T-helper 2 cell treated with Interferon-gamma antibody and Interleukin-4, amounts not matched to agents 5 μg/mL and 100 μg/mL, for 36 hours (primary cell): ENCODE results near the gene TMC2.
"Not testable (repeated sequence)": the region's sequence is repeated elsewhere in the genome, so short reads cannot be mapped to it uniquely, and the experiment has no call there.

Source experiments
- DNase-seq: peaks from one replicate; pipeline ENCODE4 v3.0.0; 2021; ENCODE audit warnings: low spot score
- H3K27ac Mint-ChIP-seq: one replicate; pipeline ENCODE4 v1.8.0; 2021; ENCODE audit warnings: mild to moderate bottlenecking, mixed read lengths
- H3K27me3 Mint-ChIP-seq: one replicate; pipeline ENCODE4 v1.8.0; 2021; ENCODE audit warnings: low read depth, mixed read lengths
- H3K36me3 Mint-ChIP-seq: one replicate; pipeline ENCODE4 v1.8.0; 2021; ENCODE audit warnings: low read depth, mixed read lengths
- H3K4me1 Mint-ChIP-seq: one replicate; pipeline ENCODE4 v1.8.0; 2021; ENCODE audit warnings: low read depth, mixed read lengths
- H3K4me3 Mint-ChIP-seq: one replicate; pipeline ENCODE4 v1.8.0; 2022; ENCODE audit warnings: mild to moderate bottlenecking, moderate library complexity, mixed read lengths
- H3K9me3 Mint-ChIP-seq: one replicate; pipeline ENCODE4 v1.8.0; 2021; ENCODE audit warnings: mixed read lengths

The TMC2 gene, protein sequence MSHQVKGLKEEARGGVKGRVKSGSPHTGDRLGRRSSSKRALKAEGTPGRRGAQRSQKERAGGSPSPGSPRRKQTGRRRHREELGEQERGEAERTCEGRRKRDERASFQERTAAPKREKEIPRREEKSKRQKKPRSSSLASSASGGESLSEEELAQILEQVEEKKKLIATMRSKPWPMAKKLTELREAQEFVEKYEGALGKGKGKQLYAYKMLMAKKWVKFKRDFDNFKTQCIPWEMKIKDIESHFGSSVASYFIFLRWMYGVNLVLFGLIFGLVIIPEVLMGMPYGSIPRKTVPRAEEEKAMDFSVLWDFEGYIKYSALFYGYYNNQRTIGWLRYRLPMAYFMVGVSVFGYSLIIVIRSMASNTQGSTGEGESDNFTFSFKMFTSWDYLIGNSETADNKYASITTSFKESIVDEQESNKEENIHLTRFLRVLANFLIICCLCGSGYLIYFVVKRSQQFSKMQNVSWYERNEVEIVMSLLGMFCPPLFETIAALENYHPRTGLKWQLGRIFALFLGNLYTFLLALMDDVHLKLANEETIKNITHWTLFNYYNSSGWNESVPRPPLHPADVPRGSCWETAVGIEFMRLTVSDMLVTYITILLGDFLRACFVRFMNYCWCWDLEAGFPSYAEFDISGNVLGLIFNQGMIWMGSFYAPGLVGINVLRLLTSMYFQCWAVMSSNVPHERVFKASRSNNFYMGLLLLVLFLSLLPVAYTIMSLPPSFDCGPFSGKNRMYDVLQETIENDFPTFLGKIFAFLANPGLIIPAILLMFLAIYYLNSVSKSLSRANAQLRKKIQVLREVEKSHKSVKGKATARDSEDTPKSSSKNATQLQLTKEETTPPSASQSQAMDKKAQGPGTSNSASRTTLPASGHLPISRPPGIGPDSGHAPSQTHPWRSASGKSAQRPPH

GRCh38 chr20:2536560-2536986 is at the start of gene TMC2:
Gene TMC2 (plus strand): TSS chr20:2536573. CDS start chr20:2536622, 49 bp downstream.
- Mint-ChIP-seq H3K4me3 (no peak within 1 kb of the TSS), H3K27ac (no peak within 1 kb of the TSS), H3K4me1 (no peaks in the 10 kb centered on the region), H3K9me3 (no peaks in the 10 kb centered on the region), H3K27me3 (peaks cover 23% of the 10 kb centered on the region), H3K36me3 (no peaks in the 10 kb centered on the region)
- DNase-seq = no peak

DNA sequence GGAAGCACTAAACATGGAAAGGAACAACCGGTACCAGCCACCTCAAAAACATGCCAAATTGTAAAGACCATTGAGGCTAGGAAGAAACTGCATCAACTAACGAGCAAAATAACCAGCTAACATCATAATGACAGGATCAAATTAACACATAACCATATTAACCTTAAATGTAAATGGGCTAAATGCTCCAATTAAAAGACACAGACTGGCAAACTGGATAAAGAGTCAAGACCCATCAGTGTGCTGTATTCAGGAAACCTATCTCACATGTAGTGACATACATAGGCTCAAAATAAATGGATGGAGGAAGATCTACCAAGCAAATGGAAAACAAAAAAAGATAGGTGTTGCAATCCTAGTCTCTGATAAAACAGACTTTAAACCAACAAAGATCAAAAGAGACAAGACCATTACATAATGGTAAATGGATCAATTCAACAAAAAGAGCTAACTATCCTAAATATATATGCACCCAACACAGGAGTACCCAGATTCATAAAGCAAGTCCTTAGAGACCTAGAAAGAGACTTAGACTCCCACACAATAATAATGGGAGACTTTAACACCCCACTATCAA is 33.5 kb upstream of the TMC2 start:
- H3K27ac Mint-ChIP-seq, H3K9me3 Mint-ChIP-seq, H3K4me3 Mint-ChIP-seq, DNase-seq, H3K27me3 Mint-ChIP-seq: not testable (repeated sequence)
- H3K36me3 Mint-ChIP-seq = peaks cover 17% of the 10 kb centered on the region
- H3K4me1 Mint-ChIP-seq = peaks cover 10% of the 10 kb centered on the region

DNA sequence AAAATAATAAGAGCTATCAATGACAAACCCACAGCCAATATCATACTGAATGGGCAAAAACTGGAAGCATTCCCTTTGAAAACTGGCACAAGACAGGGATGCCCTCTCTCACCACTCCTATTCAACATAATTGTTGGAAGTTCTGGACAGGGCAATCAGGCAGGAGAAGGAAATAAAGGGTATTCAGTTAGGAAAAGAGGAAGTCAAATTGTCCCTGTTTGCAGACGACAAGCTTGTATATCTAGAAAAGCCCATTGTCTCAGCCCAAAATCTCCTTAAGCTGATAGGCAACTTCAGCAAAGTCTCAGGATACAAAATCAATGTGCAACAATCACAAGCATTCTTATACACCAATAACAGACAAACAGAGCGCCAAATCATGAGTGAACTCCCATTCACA is 31.6 kb upstream of the TMC2 start:
- DNase-seq, H3K9me3 Mint-ChIP-seq, H3K4me3 Mint-ChIP-seq, H3K27ac Mint-ChIP-seq, H3K27me3 Mint-ChIP-seq: not testable (repeated sequence)
- Mint-ChIP-seq H3K4me1 (peaks cover 16% of the 10 kb centered on the region), H3K36me3 (peaks cover 16% of the 10 kb centered on the region)

GRCh38 chr20:2506426-2506825 is 29.9 kb upstream of the TMC2 start:
- not testable (repeated sequence) for DNase-seq, H3K4me3 Mint-ChIP-seq, H3K9me3 Mint-ChIP-seq, H3K27me3 Mint-ChIP-seq, H3K27ac Mint-ChIP-seq
- peaks cover 16% of the 10 kb centered on the region for H3K4me1 Mint-ChIP-seq
- H3K36me3 Mint-ChIP-seq = peaks cover 11% of the 10 kb centered on the region

- Mint-ChIP-seq H3K9me3 (no peaks in the 10 kb centered on the region), H3K4me3 (peak overlapping the region; percentile 100), H3K27ac (no peak overlapping the region), H3K4me1 (peaks cover 16% of the 10 kb centered on the region), H3K36me3 (peaks cover 11% of the 10 kb centered on the region), H3K27me3 (peaks cover 11% of the 10 kb centered on the region)
- no peak for DNase-seq
Measured at GRCh38 chr20:2507464-2507863, 28.9 kb upstream of the TMC2 start.

DNA sequence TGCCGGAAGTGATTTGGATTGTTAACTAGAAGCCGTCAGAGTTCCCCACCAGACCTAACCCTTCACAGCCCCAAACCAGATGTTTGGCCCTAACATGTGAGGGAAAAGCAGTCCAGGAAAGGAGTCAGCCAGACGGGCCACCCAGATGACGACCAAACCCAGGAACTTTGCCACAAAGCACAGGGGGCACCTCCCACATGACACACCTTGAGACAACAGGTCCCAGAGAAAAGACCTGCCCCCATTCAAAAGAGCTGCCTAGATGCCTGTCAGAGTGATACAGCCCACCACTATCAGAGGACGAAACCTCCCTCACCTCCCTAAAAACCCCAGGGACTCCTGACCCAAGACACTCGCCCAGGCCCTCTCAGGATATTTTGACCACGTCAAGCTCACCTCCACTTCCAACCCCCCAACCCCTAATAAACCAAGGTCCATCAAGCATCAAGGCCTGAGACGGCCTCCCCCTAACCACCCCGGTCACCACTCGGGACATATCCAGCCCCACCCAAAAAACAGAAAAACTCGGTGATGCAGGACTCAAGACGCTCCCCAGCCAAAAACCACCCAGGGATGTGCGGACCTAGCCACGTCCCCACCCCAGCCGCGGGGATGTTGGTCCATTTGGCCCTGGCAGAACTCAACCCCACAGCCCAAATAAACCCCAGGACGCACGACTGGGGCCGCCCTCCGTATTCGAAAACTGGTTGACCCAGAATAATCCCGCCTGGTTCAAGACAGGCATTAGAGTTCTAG is 28.3 kb upstream of the TMC2 start:
- Mint-ChIP-seq H3K36me3 (peaks cover 11% of the 10 kb centered on the region), H3K4me1 (peaks cover 14% of the 10 kb centered on the region), H3K27ac (peak overlapping the region; percentile 94), H3K4me3 (peak overlapping the region; percentile 100), H3K9me3 (no peaks in the 10 kb centered on the region), H3K27me3 (peaks cover 15% of the 10 kb centered on the region)
- no peak for DNase-seq

- Mint-ChIP-seq H3K27me3 (peaks cover 20% of the 10 kb centered on the region), H3K27ac (peak within 1 kb of the TSS; percentile 94), H3K36me3 (peaks cover 11% of the 10 kb centered on the region), H3K9me3 (no peaks in the 10 kb centered on the region), H3K4me1 (peaks cover 12% of the 10 kb centered on the region), H3K4me3 (peak within 1 kb of the TSS; percentile 100)
- peak; percentile 78 for DNase-seq
Measured at GRCh38 chr20:2508631-2509467, 27.5 kb upstream of the TMC2 start, which contains the start of gene ZNF343. Gene ZNF343 (minus strand): TSS chr20:2508915. CDS start chr20:2493895, 15,020 bp downstream.

- no peaks in the 10 kb centered on the region for H3K9me3 Mint-ChIP-seq
- peak overlapping the region; percentile 100 for H3K4me3 Mint-ChIP-seq
- peaks cover 12% of the 10 kb centered on the region for H3K4me1 Mint-ChIP-seq
- peaks cover 11% of the 10 kb centered on the region for H3K36me3 Mint-ChIP-seq
- H3K27ac Mint-ChIP-seq = peak overlapping the region; percentile 94
- DNase-seq = no peak
- peaks cover 25% of the 10 kb centered on the region for H3K27me3 Mint-ChIP-seq
Measured at GRCh38 chr20:2509468-2509781, 26.9 kb upstream of the TMC2 start.

DNA sequence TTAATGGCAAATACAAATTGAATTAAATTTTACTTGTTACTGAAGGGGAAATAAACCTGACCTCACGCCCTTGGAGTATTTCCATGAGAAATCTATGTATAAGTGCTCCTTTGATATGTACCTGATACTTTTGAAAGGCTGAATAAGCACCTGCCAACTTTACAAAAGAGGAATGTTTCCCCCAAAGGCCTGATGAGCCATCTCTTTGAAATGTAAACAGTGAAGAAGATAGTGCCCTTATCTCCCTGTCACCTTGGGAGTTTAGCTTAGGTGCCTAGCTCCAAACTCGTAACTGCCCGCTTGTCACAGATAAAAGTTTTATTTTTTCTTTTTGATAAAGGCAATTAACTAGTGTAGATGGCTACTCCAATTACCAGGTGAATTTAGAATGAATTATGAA is 26.6 kb upstream of the TMC2 start:
- peaks cover 26% of the 10 kb centered on the region for H3K27me3 Mint-ChIP-seq
- H3K9me3 Mint-ChIP-seq = no peaks in the 10 kb centered on the region
- peaks cover 12% of the 10 kb centered on the region for H3K4me1 Mint-ChIP-seq
- no peak overlapping the region for H3K27ac Mint-ChIP-seq
- H3K36me3 Mint-ChIP-seq = peaks cover 11% of the 10 kb centered on the region
- peak overlapping the region; percentile 9 for H3K4me3 Mint-ChIP-seq
- DNase-seq = no peak

GRCh38 chr20:2515203-2515602 is 21.2 kb upstream of the TMC2 start:
- no peaks in the 10 kb centered on the region for H3K36me3 Mint-ChIP-seq
- no peak for DNase-seq
- no peaks in the 10 kb centered on the region for H3K4me1 Mint-ChIP-seq
- H3K27me3 Mint-ChIP-seq = peaks cover 27% of the 10 kb centered on the region
- H3K9me3 Mint-ChIP-seq = no peaks in the 10 kb centered on the region
- H3K27ac Mint-ChIP-seq = no peak overlapping the region
- H3K4me3 Mint-ChIP-seq = no peak overlapping the region

- no peaks in the 10 kb centered on the region for H3K9me3 Mint-ChIP-seq
- DNase-seq = no peak
Measured at GRCh38 chr20:2516399-2516798, 20.0 kb upstream of the TMC2 start.

GRCh38 chr20:2518096-2518495 is 18.3 kb upstream of the TMC2 start:
- Mint-ChIP-seq H3K4me1 (peaks cover 14% of the 10 kb centered on the region), H3K27ac (no peak overlapping the region), H3K36me3 (no peaks in the 10 kb centered on the region), H3K27me3 (peaks cover 17% of the 10 kb centered on the region), H3K9me3 (no peaks in the 10 kb centered on the region), H3K4me3 (no peak overlapping the region)
- no peak for DNase-seq

More at GRCh38 chr20:2516399-2516798, 20.0 kb upstream of the TMC2 start:
- Mint-ChIP-seq H3K27me3 (peaks cover 22% of the 10 kb centered on the region), H3K4me3 (no peak overlapping the region), H3K4me1 (peaks cover 5% of the 10 kb centered on the region), H3K36me3 (no peaks in the 10 kb centered on the region), H3K27ac (no peak overlapping the region)

- peaks cover 14% of the 10 kb centered on the region for H3K4me1 Mint-ChIP-seq
- H3K27me3 Mint-ChIP-seq = peaks cover 15% of the 10 kb centered on the region
- DNase-seq = no peak
- H3K9me3 Mint-ChIP-seq = no peaks in the 10 kb centered on the region
- H3K27ac Mint-ChIP-seq = no peak overlapping the region
- no peak overlapping the region for H3K4me3 Mint-ChIP-seq
- no peaks in the 10 kb centered on the region for H3K36me3 Mint-ChIP-seq
Measured at GRCh38 chr20:2518558-2518957, 17.8 kb upstream of the TMC2 start.
